Trophoblast cell (in vitro differentiated cells and primary cell): ENCODE data around the gene KCND3.
A peak's percentile ranks its signal among the peaks of the same experiment; 100 is the strongest.

Experiments
- DNase-seq, 2 donors: peaks; one replicate each; pipeline ENCODE4 v3.0.0-alpha.2; 2016
- H2AFZ ChIP-seq: 2 replicates; pipeline ENCODE4 v1.6.1; 2013; ENCODE audit warnings: low read length, moderate library complexity, mild to moderate bottlenecking; ENCODE audit not compliant: insufficient read depth, poor library complexity
- H2AK5ac ChIP-seq: 2 replicates; pipeline ENCODE4 v1.6.1; 2013; ENCODE audit warnings: mild to moderate bottlenecking, low read length
- H2BK120ac ChIP-seq: 2 replicates; pipeline ENCODE4 v1.6.1; 2013; ENCODE audit warnings: low read length, mild to moderate bottlenecking, moderate library complexity; ENCODE audit not compliant: insufficient read depth, poor library complexity
- H2BK12ac ChIP-seq: 2 replicates; pipeline ENCODE4 v1.6.1; 2013; ENCODE audit warnings: mild to moderate bottlenecking, low read length, moderate library complexity
- H2BK5ac ChIP-seq: 2 replicates; pipeline ENCODE4 v1.6.1; 2013; ENCODE audit warnings: low read length, low read depth, moderate library complexity, mild to moderate bottlenecking; ENCODE audit not compliant: poor library complexity
- H3K14ac ChIP-seq: 2 replicates; pipeline ENCODE4 v1.6.1; 2013; ENCODE audit warnings: mild to moderate bottlenecking, low read length
- H3K18ac ChIP-seq: 2 replicates; pipeline ENCODE4 v1.6.1; 2013; ENCODE audit warnings: mild to moderate bottlenecking, low read length
- H3K23ac ChIP-seq: 2 replicates; pipeline ENCODE4 v1.6.1; 2013; ENCODE audit warnings: low read length
- H3K27ac ChIP-seq: 2 replicates; pipeline ENCODE4 v1.5.1; 2013; ENCODE audit warnings: low read depth, mild to moderate bottlenecking, inconsistent platforms, low read length, moderate library complexity
- H3K27me3 ChIP-seq: 2 replicates; pipeline ENCODE4 v1.6.1; 2013; ENCODE audit warnings: inconsistent platforms, mild to moderate bottlenecking, low read length, moderate library complexity; ENCODE audit not compliant: insufficient read depth
- H3K36me3 ChIP-seq, 2 experiments: 1 replicate in 1 of 2; 2 replicates in 1 of 2; pipeline ENCODE4 v1.6.1; 2013; ENCODE audit warnings: low read length in 2 of 2, mild to moderate bottlenecking in 2 of 2, moderate library complexity in 1 of 2; ENCODE audit not compliant: insufficient read depth in 2 of 2, control insufficient read depth in 1 of 2
- H3K4ac ChIP-seq: 2 replicates; pipeline ENCODE4 v1.6.1; 2013; ENCODE audit warnings: low read depth, mild to moderate bottlenecking, low read length, moderate library complexity
- H3K4me1 ChIP-seq, 2 experiments: 1 replicate in 1 of 2; 2 replicates in 1 of 2; pipeline ENCODE4 v1.6.1; 2013; ENCODE audit warnings: low read length in 2 of 2, mild to moderate bottlenecking in 2 of 2, moderate library complexity in 1 of 2; ENCODE audit not compliant: insufficient read depth in 2 of 2, control insufficient read depth in 1 of 2
- H3K4me2 ChIP-seq: 2 replicates; pipeline ENCODE4 v1.6.1; 2013; ENCODE audit warnings: inconsistent platforms, mild to moderate bottlenecking, low read length, moderate library complexity
- H3K4me3 ChIP-seq: 2 replicates; pipeline ENCODE4 v1.5.1; 2013; ENCODE audit warnings: mild to moderate bottlenecking, low read depth, low read length, inconsistent platforms
- H3K79me1 ChIP-seq: one replicate; pipeline ENCODE4 v1.6.1; 2013; ENCODE audit warnings: low read length
- H3K79me2 ChIP-seq: 2 replicates; pipeline ENCODE4 v1.6.1; 2013; ENCODE audit warnings: low read length, mild to moderate bottlenecking; ENCODE audit not compliant: control insufficient read depth, insufficient read depth, poor library complexity
- H3K9ac ChIP-seq: 2 replicates; pipeline ENCODE4 v1.6.1; 2013; ENCODE audit warnings: mild to moderate bottlenecking, low read length
- H3K9me3 ChIP-seq: 2 replicates; pipeline ENCODE4 v1.6.1; 2013; ENCODE audit warnings: low read depth, mild to moderate bottlenecking, control low read depth, inconsistent platforms, low read length; ENCODE audit not compliant: insufficient read depth
- H4K12ac ChIP-seq: 2 replicates; pipeline ENCODE4 v1.6.1; 2013; ENCODE audit warnings: low read depth, mild to moderate bottlenecking, low read length, moderate library complexity
- H4K8ac ChIP-seq: 2 replicates; pipeline ENCODE4 v1.6.1; 2013; ENCODE audit warnings: low read depth, mild to moderate bottlenecking, low read length, moderate library complexity
- H4K91ac ChIP-seq: one replicate; pipeline ENCODE4 v1.6.1; 2013; ENCODE audit warnings: low read depth, mild to moderate bottlenecking, low read length, moderate library complexity
- WGBS: extraction: QIAGEN DNeasy Blood & Tissue Kit; methylation state at CpG from one replicate; pipeline ENCODE4 v1.1.7; 2013; ENCODE audit warnings: missing lambda C conversion rate; ENCODE audit not compliant: insufficient read length, insufficient coverage; ENCODE audit errors: extremely low coverage; 5-methylcytosine and 5-hydroxymethylcytosine counted together

KCND3 gene

DNA sequence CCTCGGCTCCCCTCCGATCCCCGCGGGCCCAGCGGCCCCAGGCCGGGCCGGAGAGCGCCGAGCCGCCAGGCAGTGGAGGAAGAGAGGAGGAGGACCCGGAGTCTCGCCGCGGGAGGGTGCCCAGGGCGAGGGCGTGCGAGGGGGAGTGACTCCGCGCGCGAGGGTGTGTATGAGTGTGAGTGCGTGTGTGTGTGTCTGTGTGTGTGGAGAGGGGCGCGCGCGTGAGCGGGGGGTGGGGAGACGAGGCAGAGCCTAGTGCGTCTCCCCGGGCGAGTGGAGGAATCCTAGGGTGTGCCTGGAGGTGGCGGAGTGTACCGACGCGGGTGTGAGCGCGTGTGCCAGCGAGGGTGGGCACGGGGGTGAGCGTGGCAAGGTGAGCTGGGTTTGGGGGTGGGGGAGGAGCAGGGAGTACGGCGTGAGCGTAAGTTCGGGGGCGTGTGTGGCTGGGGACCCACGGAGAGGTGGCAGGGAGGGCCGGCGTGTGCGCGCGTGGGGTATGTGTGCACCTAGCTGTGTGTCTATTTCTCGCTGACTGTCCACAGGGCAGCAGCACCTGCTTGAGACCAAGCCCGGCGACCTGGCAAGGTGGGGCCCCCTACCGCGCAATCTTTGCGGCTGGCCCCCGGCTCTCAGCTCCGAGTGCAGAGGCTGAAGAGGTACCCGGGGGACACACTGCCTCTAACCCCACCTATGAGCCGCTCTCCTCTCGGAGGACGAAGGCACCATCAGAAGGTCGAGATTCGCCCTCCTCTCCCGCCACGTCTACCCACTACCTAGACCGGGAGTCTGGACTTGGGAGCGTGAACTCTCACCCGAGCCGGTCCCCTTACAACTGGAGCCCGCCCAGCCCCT, 784 bp upstream of the KCND3 start:
- no peak overlapping the region for H3K4ac ChIP-seq
- H3K14ac ChIP-seq = no peak overlapping the region
- peak overlapping the region; percentile 85 for H3K4me2 ChIP-seq
- no peak for DNase-seq
- no peak overlapping the region for H3K27ac ChIP-seq
- H3K27me3 ChIP-seq = peaks cover 49% of the 10 kb centered on the region
- no peaks in the 10 kb centered on the region for H3K79me2 ChIP-seq
- H3K9ac ChIP-seq = no peak overlapping the region
- no CpG with 5 or more reads among the region's 72 CpGs for WGBS
- peak overlapping the region; percentile 64 for H3K4me3 ChIP-seq
- no peak overlapping the region for H4K91ac ChIP-seq
- no peak overlapping the region for H4K8ac ChIP-seq
- H3K18ac ChIP-seq = no peak overlapping the region
- H2AK5ac ChIP-seq = no peak overlapping the region
- H3K4me1 ChIP-seq = peaks cover 5 to 12% of the 10 kb centered on the region in 2 experiments
- H2AFZ ChIP-seq = no peak overlapping the region
- H2BK12ac ChIP-seq = no peak overlapping the region
- H3K36me3 ChIP-seq = no peaks in the 10 kb centered on the region
- no peak overlapping the region for H4K12ac ChIP-seq
- H3K79me1 ChIP-seq = no peaks in the 10 kb centered on the region
- no peak overlapping the region for H2BK120ac ChIP-seq
- no peak overlapping the region for H2BK5ac ChIP-seq
- H3K9me3 ChIP-seq = peaks cover 4% of the 10 kb centered on the region
- no peak overlapping the region for H3K23ac ChIP-seq

DNA sequence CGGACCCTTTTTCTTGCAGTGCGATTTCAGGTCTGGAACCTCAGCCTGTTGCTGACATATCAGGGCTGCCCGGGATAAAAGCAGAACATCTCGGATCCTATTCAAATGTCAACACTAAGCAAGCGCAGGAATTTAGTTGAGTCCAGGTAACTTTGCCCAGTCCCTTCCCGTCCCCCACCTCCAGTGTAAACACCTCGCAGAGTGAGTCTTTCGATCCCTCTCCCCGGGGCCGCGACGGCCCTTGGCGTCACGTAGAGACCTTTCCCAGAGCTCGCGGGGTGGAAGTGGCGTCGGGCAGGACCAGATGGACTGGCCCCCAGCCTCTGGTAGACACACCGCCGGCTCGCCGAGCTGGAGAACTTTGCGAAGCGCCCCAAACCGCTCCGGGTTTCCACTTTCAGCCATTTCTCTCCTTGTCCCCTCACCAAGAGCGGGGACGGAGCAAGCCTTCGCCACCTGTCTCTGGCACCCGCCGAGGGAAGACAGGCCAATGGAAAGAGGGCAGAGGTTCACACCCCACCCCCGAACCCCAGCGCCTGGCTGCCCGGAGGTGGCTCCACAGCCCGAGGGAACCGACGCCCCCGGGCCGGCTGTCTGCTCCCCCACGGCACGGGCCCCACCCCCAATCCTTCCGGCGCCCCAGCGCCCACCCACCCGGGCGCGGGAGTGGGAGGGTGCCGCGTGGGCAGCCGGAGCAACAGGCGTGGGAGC, 570 bp downstream of the KCND3 start:
- WGBS = no CpG with 5 or more reads among the region's 51 CpGs
- H3K4me2 ChIP-seq = peak overlapping the region; percentile 85
- H3K36me3 ChIP-seq = no peaks in the 10 kb centered on the region
- H3K79me2 ChIP-seq = no peaks in the 10 kb centered on the region
- no peak overlapping the region for H3K9ac ChIP-seq
- H4K8ac ChIP-seq = no peak overlapping the region
- H3K27ac ChIP-seq = no peak overlapping the region
- H3K4ac ChIP-seq = no peak overlapping the region
- no peak for DNase-seq
- no peak overlapping the region for H3K18ac ChIP-seq
- H3K23ac ChIP-seq = no peak overlapping the region
- H4K91ac ChIP-seq = no peak overlapping the region
- peaks cover 5 to 12% of the 10 kb centered on the region in 2 experiments for H3K4me1 ChIP-seq
- H2BK12ac ChIP-seq = no peak overlapping the region
- H2AFZ ChIP-seq = no peak overlapping the region
- H3K79me1 ChIP-seq = no peaks in the 10 kb centered on the region
- H3K9me3 ChIP-seq = peaks cover 4% of the 10 kb centered on the region
- no peak overlapping the region for H3K14ac ChIP-seq
- H4K12ac ChIP-seq = no peak overlapping the region
- no peak overlapping the region for H3K4me3 ChIP-seq
- no peak overlapping the region for H2AK5ac ChIP-seq
- no peak overlapping the region for H2BK5ac ChIP-seq
- peaks cover 49% of the 10 kb centered on the region for H3K27me3 ChIP-seq
- H2BK120ac ChIP-seq = no peak overlapping the region

DNA sequence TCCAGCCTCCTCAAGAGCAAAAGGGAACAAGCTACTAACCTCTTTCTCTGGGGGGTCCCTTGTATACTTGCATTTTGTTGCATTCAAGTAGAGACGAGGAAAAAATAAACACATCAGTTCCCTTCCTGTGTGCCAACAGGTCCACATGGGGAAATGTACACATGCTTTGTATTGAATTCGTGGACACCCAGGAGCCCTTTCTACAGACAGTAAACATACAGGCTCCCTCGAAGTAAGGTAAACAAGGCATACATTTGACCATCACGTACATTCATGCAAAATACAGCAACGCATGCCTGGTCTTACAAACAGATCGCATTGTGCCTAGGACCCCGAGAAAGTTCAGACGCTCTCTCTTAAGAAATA, 1.1 kb downstream of the KCND3 start:
- WGBS = no CpG with 5 or more reads among the region's 8 CpGs

DNA sequence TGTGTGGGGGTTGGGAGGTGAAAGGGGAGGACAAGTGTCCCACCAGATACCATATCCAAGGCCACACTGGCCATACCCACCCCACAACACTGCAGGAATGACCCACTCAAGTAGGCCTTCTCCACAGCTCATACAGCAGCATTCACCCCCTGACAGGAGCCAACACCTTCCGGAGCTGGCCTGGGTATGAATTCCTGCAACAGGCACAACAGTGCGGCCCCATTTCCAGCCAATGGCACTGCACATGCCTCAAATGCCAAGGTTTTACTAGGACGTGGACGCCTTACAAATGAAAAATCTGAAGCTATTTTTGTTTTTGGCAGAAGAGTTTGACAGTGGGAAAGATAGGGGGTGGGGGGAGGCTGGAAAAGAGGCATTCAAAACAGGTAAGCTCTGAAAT, 2.0 kb downstream of the KCND3 start:
- Histone ChIP-seq H3K27ac (no peak overlapping the region), H3K79me2 (no peaks in the 10 kb centered on the region), H3K9me3 (peaks cover 4% of the 10 kb centered on the region), H2BK12ac (no peak overlapping the region), H3K14ac (no peak overlapping the region), H3K9ac (no peak overlapping the region), H3K23ac (no peak overlapping the region), H2BK5ac (no peak overlapping the region), H3K18ac (no peak overlapping the region), H3K27me3 (peaks cover 46% of the 10 kb centered on the region), H3K79me1 (no peaks in the 10 kb centered on the region), H2AK5ac (no peak overlapping the region), H3K4ac (no peak overlapping the region), H3K4me1 (peaks cover 5 to 12% of the 10 kb centered on the region in 2 experiments), H4K91ac (no peak overlapping the region), H2AFZ (no peak overlapping the region), H3K36me3 (no peaks in the 10 kb centered on the region), H4K8ac (no peak overlapping the region), H4K12ac (no peak overlapping the region), H3K4me3 (no peak overlapping the region), H3K4me2 (no peak overlapping the region), H2BK120ac (no peak overlapping the region)
- DNase-seq = no peak
- WGBS = no CpG with 5 or more reads among the region's 4 CpGs

More for the DNA sequence above, 1.1 kb downstream of the KCND3 start:
- Histone ChIP-seq H3K4me2 (no peak overlapping the region), H3K27ac (no peak overlapping the region), H2BK120ac (no peak overlapping the region), H3K18ac (no peak overlapping the region), H3K4me1 (peaks cover 5 to 12% of the 10 kb centered on the region in 2 experiments), H2AK5ac (no peak overlapping the region), H3K79me1 (no peaks in the 10 kb centered on the region), H4K91ac (no peak overlapping the region), H2BK12ac (no peak overlapping the region), H3K4ac (no peak overlapping the region), H2BK5ac (no peak overlapping the region), H4K8ac (no peak overlapping the region), H3K79me2 (no peaks in the 10 kb centered on the region), H3K14ac (no peak overlapping the region), H2AFZ (no peak overlapping the region), H3K27me3 (peaks cover 49% of the 10 kb centered on the region), H4K12ac (no peak overlapping the region), H3K9me3 (peaks cover 2% of the 10 kb centered on the region), H3K9ac (no peak overlapping the region), H3K23ac (no peak overlapping the region), H3K4me3 (no peak overlapping the region), H3K36me3 (no peaks in the 10 kb centered on the region)
- DNase-seq = no peak
